GM23338 (cell line): ENCODE measurements around the gene AKT2. TPM values are rescaled to one million over a fixed set of nuclear protein-coding genes. Genes with fewer than 3 reads are reported as not detected.

Experiments
- ATAC-seq: fragments of 200-7000 bp; cut with Tn5 transposase; 3 replicates; pipeline ENCODE4 v1.9.1; 2020
- DNase-seq: peaks from one replicate; pipeline ENCODE4 v3.0.0-alpha.2; 2015; ENCODE audit warnings: low spot score
- H2AFZ ChIP-seq: fragments of 200-600 bp; sonication (generic); 2 replicates; pipeline ENCODE4 v1.8.0; 2016; ENCODE audit warnings: antibody characterized with exemption, mild to moderate bottlenecking, moderate library complexity
- H3F3A ChIP-seq: fragments of 200-600 bp; sonication (generic); replicated peaks from 2 replicates; pipeline ENCODE4 v1.8.0; 2017; ENCODE audit warnings: antibody characterized with exemption, mixed run types, low read depth
- H3K27ac ChIP-seq: fragments of 200-600 bp; sonication (generic); 2 replicates; pipeline ENCODE4 v1.6.1; 2016; ENCODE audit warnings: low read depth
- H3K27me3 ChIP-seq: fragments of 200-600 bp; sonication (generic); 2 replicates; pipeline ENCODE4 v1.8.0; 2016; ENCODE audit warnings: mild to moderate bottlenecking, mixed run types, moderate library complexity; ENCODE audit not compliant: insufficient read depth
- H3K36me3 ChIP-seq: fragments of 200-600 bp; sonication (generic); 2 replicates; pipeline ENCODE4 v1.8.0; 2016; ENCODE audit warnings: mild to moderate bottlenecking; ENCODE audit not compliant: insufficient read depth
- H3K4me1 ChIP-seq: fragments of 200-600 bp; sonication (generic); 2 replicates; pipeline ENCODE4 v1.8.0; 2016; ENCODE audit warnings: mild to moderate bottlenecking, moderate library complexity; ENCODE audit not compliant: insufficient read depth
- H3K4me2 ChIP-seq: fragments of 200-600 bp; sonication (generic); 2 replicates; pipeline ENCODE4 v1.7.1; 2017; ENCODE audit warnings: mixed run types
- H3K4me3 ChIP-seq: fragments of 200-600 bp; sonication (generic); 2 replicates; pipeline ENCODE4 v1.6.1; 2016; ENCODE audit warnings: mixed run types
- H3K79me2 ChIP-seq: fragments of 200-600 bp; sonication (generic); replicated peaks from 2 replicates; pipeline ENCODE4 v1.8.0; 2017; ENCODE audit warnings: mild to moderate bottlenecking; ENCODE audit not compliant: insufficient read depth
- H3K9me2 ChIP-seq: fragments of 200-600 bp; sonication (generic); 2 replicates; pipeline ENCODE4 v1.8.0; 2017; ENCODE audit not compliant: insufficient read depth
- H4K20me1 ChIP-seq: fragments of 200-600 bp; sonication (generic); replicated peaks from 2 replicates; pipeline ENCODE4 v1.8.0; 2017; ENCODE audit warnings: mild to moderate bottlenecking; ENCODE audit not compliant: insufficient read depth
- H3K27ac Mint-ChIP-seq: 2 replicates; pipeline ENCODE4 v1.8.0; 2020; ENCODE audit warnings: inconsistent platforms, mild to moderate bottlenecking, moderate library complexity, mixed read lengths
- H3K27me3 Mint-ChIP-seq: 3 replicates; pipeline ENCODE4 v1.8.0; 2022; ENCODE audit warnings: low read depth, mild to moderate bottlenecking, moderate library complexity, mixed read lengths, inconsistent platforms; ENCODE audit not compliant: insufficient read depth, poor library complexity
- H3K36me3 Mint-ChIP-seq: 3 replicates; pipeline ENCODE4 v1.8.0; 2021; ENCODE audit warnings: low read depth, mild to moderate bottlenecking, inconsistent platforms, moderate library complexity, mixed read lengths
- H3K4me1 Mint-ChIP-seq: 3 replicates; pipeline ENCODE4 v1.8.0; 2020; ENCODE audit warnings: mild to moderate bottlenecking, inconsistent platforms, mixed read lengths
- H3K4me3 Mint-ChIP-seq: 3 replicates; pipeline ENCODE4 v1.8.0; 2021; ENCODE audit warnings: moderate library complexity, mild to moderate bottlenecking, inconsistent platforms, mixed read lengths
- H3K9me3 Mint-ChIP-seq: 3 replicates; pipeline ENCODE4 v1.8.0; 2020; ENCODE audit warnings: moderate library complexity, mild to moderate bottlenecking, inconsistent platforms, mixed read lengths
- CREB1 ChIP-seq: fragments of 250-450 bp; sonication (Bioruptor Pico); IDR thresholded peaks from 2 replicates; pipeline ENCODE4 v1.5.0; 2020; ENCODE audit warnings: low read depth, mild to moderate bottlenecking, moderate library complexity
- EZH2 ChIP-seq: fragments of 200-600 bp; sonication (generic); IDR thresholded peaks from one replicate; pipeline ENCODE4 v1.8.0; 2017; ENCODE audit warnings: antibody characterized with exemption, mild to moderate bottlenecking, low read depth; ENCODE audit not compliant: unreplicated experiment
- EZH2phosphoT487 ChIP-seq: fragments of 200-600 bp; sonication (generic); IDR thresholded peaks from one replicate; pipeline ENCODE4 v1.8.1; 2018; ENCODE audit warnings: antibody characterized with exemption; ENCODE audit not compliant: unreplicated experiment
- JUNB ChIP-seq: IDR thresholded peaks from one replicate; pipeline ENCODE4 v1.6.1; 2016; ENCODE audit warnings: antibody characterized with exemption; ENCODE audit not compliant: unreplicated experiment
- NANOG ChIP-seq: IDR thresholded peaks from 2 replicates; pipeline ENCODE4 v1.6.1; 2016; ENCODE audit warnings: antibody characterized with exemption, borderline replicate concordance
- POLR2AphosphoS5 ChIP-seq: IDR thresholded peaks from 2 replicates; pipeline ENCODE4 v1.6.1; 2016; ENCODE audit warnings: antibody characterized with exemption, low read depth
- REST ChIP-seq: IDR thresholded peaks from one replicate; pipeline ENCODE4 v1.6.1; 2018; ENCODE audit warnings: antibody characterized with exemption; ENCODE audit not compliant: unreplicated experiment
- STAT1 ChIP-seq: IDR thresholded peaks from one replicate; pipeline ENCODE4 v1.6.1; 2016; ENCODE audit warnings: antibody characterized with exemption; ENCODE audit not compliant: unreplicated experiment
- ZNF114 ChIP-seq: fragments of 250-450 bp; sonication (Bioruptor Pico); IDR thresholded peaks from 2 replicates; pipeline ENCODE4 v1.5.0; 2020; ENCODE audit warnings: mild to moderate bottlenecking, moderate library complexity
- ZNF331 ChIP-seq: fragments of 250-450 bp; sonication (Bioruptor Pico); IDR thresholded peaks from 2 replicates; pipeline ENCODE4 v1.5.0; 2020; ENCODE audit warnings: low read depth, mild to moderate bottlenecking, moderate library complexity
- polyA plus RNA-seq: library from polyadenylated mRNA; unstranded; fragments of >200 nt; fragmentation: Nextera tagmentation; extraction: Ambion mirVana; gene quantifications from 2 replicates; pipeline ENCODE4 v1.2.1, GENCODE V29; 2016
- total RNA-seq: library from RNA; depleted of rRNA; stranded (reverse); fragments of >200 nt; shearing (Covaris generic); gene quantifications from 2 replicates; pipeline ENCODE4 v1.2.3, GENCODE V29; 2014
- TF ChIP-seq, protein P1 (sequence below): fragments of 250-450 bp; sonication (Bioruptor Pico); IDR thresholded peaks from 2 replicates; pipeline ENCODE4 v1.5.0; 2020; ENCODE audit warnings: mild to moderate bottlenecking, moderate library complexity
- TF ChIP-seq, protein P2 (sequence below): IDR thresholded peaks from 2 replicates; pipeline ENCODE4 v1.6.1; 2016; ENCODE audit warnings: antibody characterized with exemption
- TF ChIP-seq, protein P3 (sequence below), 2 experiments: fragments of 200-600 bp in 1 of 2; sonication (generic) in 1 of 2; conservative IDR thresholded peaks; 2 replicates each; pipeline versions ENCODE4 v1.5.1 to v1.6.1; 2016 to 2017; ENCODE audit warnings: antibody characterized with exemption in 2 of 2, low read depth in 2 of 2, mild to moderate bottlenecking in 2 of 2, moderate library complexity in 1 of 2

The AKT2 gene
- total and polyA plus RNA-seq, 2 experiments from 2014 or later = 17.6 to 123 TPM

DNA sequence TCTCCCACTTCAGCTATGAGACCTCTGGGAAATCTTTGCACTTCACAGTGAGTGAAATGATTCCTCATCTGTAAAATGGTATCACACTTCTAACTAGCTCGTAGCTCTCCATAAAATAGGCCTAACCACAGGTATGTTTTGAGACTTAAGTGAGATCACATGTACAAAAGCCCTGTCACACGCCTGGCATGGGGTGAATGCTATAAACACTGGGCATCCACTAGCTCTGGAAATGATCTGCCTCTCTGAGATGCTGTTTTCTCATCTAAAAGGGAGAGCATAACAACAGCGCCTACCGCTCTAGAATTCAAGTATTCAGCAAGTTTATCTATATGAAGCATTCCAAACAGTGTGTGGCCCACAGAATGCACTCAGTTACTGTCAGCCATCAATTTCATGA, 2.2 kb downstream of the AKT2 start:
- Histone ChIP-seq H3K4me2 (no peak overlapping the region; the same call in 1 of the 2 replicates), H2AFZ (no peak overlapping the region), H3K79me2 (peaks cover 65% of the 10 kb centered on the region), H3K4me3 (no peak overlapping the region), H3K27me3 (no peaks in the 10 kb centered on the region), H3K36me3 (no peaks in the 10 kb centered on the region), H3K9me2 (no peaks in the 10 kb centered on the region), H3F3A (peaks cover 12% of the 10 kb centered on the region), H4K20me1 (0 out of 2 replicates have a peak, but pooled peaks cover 3% of the 10 kb centered on the region), H3K4me1 (peaks cover 14% of the 10 kb centered on the region), H3K27ac (peak overlapping the region; percentile 23; the same call in 1 of the 2 replicates)
- TF ChIP-seq EZH2phosphoT487 = no peak
- no peak for TF ChIP-seq EZH2
- TF ChIP-seq, protein P1, sequence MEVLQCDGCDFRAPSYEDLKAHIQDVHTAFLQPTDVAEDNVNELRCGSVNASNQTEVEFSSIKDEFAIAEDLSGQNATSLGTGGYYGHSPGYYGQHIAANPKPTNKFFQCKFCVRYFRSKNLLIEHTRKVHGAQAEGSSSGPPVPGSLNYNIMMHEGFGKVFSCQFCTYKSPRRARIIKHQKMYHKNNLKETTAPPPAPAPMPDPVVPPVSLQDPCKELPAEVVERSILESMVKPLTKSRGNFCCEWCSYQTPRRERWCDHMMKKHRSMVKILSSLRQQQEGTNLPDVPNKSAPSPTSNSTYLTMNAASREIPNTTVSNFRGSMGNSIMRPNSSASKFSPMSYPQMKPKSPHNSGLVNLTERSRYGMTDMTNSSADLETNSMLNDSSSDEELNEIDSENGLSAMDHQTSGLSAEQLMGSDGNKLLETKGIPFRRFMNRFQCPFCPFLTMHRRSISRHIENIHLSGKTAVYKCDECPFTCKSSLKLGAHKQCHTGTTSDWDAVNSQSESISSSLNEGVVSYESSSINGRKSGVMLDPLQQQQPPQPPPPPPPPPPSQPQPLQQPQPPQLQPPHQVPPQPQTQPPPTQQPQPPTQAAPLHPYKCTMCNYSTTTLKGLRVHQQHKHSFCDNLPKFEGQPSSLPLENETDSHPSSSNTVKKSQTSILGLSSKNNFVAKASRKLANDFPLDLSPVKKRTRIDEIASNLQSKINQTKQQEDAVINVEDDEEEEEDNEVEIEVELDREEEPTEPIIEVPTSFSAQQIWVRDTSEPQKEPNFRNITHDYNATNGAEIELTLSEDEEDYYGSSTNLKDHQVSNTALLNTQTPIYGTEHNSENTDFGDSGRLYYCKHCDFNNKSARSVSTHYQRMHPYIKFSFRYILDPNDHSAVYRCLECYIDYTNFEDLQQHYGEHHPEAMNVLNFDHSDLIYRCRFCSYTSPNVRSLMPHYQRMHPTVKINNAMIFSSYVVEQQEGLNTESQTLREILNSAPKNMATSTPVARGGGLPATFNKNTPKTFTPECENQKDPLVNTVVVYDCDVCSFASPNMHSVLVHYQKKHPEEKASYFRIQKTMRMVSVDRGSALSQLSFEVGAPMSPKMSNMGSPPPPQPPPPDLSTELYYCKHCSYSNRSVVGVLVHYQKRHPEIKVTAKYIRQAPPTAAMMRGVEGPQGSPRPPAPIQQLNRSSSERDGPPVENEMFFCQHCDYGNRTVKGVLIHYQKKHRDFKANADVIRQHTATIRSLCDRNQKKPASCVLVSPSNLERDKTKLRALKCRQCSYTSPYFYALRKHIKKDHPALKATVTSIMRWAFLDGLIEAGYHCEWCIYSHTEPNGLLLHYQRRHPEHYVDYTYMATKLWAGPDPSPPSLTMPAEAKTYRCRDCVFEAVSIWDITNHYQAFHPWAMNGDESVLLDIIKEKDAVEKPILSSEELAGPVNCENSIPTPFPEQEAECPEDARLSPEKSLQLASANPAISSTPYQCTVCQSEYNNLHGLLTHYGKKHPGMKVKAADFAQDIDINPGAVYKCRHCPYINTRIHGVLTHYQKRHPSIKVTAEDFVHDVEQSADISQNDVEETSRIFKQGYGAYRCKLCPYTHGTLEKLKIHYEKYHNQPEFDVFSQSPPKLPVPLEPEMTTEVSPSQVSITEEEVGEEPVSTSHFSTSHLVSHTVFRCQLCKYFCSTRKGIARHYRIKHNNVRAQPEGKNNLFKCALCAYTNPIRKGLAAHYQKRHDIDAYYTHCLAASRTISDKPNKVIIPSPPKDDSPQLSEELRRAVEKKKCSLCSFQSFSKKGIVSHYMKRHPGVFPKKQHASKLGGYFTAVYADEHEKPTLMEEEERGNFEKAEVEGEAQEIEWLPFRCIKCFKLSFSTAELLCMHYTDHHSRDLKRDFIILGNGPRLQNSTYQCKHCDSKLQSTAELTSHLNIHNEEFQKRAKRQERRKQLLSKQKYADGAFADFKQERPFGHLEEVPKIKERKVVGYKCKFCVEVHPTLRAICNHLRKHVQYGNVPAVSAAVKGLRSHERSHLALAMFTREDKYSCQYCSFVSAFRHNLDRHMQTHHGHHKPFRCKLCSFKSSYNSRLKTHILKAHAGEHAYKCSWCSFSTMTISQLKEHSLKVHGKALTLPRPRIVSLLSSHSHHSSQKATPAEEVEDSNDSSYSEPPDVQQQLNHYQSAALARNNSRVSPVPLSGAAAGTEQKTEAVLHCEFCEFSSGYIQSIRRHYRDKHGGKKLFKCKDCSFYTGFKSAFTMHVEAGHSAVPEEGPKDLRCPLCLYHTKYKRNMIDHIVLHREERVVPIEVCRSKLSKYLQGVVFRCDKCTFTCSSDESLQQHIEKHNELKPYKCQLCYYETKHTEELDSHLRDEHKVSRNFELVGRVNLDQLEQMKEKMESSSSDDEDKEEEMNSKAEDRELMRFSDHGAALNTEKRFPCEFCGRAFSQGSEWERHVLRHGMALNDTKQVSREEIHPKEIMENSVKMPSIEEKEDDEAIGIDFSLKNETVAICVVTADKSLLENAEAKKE = no peak
- TF ChIP-seq, protein P2, sequence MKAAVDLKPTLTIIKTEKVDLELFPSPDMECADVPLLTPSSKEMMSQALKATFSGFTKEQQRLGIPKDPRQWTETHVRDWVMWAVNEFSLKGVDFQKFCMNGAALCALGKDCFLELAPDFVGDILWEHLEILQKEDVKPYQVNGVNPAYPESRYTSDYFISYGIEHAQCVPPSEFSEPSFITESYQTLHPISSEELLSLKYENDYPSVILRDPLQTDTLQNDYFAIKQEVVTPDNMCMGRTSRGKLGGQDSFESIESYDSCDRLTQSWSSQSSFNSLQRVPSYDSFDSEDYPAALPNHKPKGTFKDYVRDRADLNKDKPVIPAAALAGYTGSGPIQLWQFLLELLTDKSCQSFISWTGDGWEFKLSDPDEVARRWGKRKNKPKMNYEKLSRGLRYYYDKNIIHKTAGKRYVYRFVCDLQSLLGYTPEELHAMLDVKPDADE = no peak
- TF ChIP-seq, protein P3, sequence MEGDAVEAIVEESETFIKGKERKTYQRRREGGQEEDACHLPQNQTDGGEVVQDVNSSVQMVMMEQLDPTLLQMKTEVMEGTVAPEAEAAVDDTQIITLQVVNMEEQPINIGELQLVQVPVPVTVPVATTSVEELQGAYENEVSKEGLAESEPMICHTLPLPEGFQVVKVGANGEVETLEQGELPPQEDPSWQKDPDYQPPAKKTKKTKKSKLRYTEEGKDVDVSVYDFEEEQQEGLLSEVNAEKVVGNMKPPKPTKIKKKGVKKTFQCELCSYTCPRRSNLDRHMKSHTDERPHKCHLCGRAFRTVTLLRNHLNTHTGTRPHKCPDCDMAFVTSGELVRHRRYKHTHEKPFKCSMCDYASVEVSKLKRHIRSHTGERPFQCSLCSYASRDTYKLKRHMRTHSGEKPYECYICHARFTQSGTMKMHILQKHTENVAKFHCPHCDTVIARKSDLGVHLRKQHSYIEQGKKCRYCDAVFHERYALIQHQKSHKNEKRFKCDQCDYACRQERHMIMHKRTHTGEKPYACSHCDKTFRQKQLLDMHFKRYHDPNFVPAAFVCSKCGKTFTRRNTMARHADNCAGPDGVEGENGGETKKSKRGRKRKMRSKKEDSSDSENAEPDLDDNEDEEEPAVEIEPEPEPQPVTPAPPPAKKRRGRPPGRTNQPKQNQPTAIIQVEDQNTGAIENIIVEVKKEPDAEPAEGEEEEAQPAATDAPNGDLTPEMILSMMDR (conservative IDR thresholded peaks at IDR 0.05; ENCODE audit: low read depth in 2 of 2) = no peak
- TF ChIP-seq POLR2AphosphoS5 = no peak
- TF ChIP-seq STAT1 = no peak
- TF ChIP-seq JUNB = no peak
- TF ChIP-seq REST = no peak
- no peak for TF ChIP-seq ZNF114
- TF ChIP-seq NANOG = no peak
- no peak for TF ChIP-seq CREB1 (CRISPR knock-in tag)
- TF ChIP-seq ZNF331 (CRISPR knock-in tag) = no peak
- no peaks in the 10 kb centered on the region for H3K36me3 Mint-ChIP-seq
- DNase-seq = no peak
- peaks cover 15% of the 10 kb centered on the region for H3K27me3 Mint-ChIP-seq
- H3K4me3 Mint-ChIP-seq = peak overlapping the region; percentile 92; the same call in 2 of the 3 replicates
- H3K4me1 Mint-ChIP-seq = peaks cover 51% of the 10 kb centered on the region
- no peak for ATAC-seq
- peaks cover 3% of the 10 kb centered on the region; the same call in 2 of the 3 replicates for H3K9me3 Mint-ChIP-seq
- H3K27ac Mint-ChIP-seq = peak overlapping the region; percentile 44; the same call in 1 of the 2 replicates
